H1 (cell line): ENCODE data around the gene GRIK2. TPM values are rescaled to one million over a fixed set of nuclear protein-coding genes. Genes with fewer than 3 reads are reported as not detected.

ENCODE experiments used
- CTCF ChIA-PET: fragments of 300-600 bp; sonication (Branson Sonifier 250); formaldehyde crosslinking; loops from one replicate; lab custom pipeline; 2021; ENCODE audit not compliant: partially characterized antibody; lab: Charles Lee
- POLR2A ChIA-PET: fragments of 300-600 bp; sonication (Branson Sonifier 250); formaldehyde crosslinking; loops from one replicate; lab custom pipeline; 2021; ENCODE audit warnings: inconsistent platforms; ENCODE audit not compliant: partially characterized antibody; lab: Charles Lee
- DNase-seq, 2 experiments: peaks; one replicate each; pipeline versions ENCODE4 v3.0.0 to v3.0.0-alpha.2; 2010 to 2022; ENCODE audit warnings: low spot score in 2 of 2, low read depth in 1 of 2, mixed read lengths in 1 of 2
- FAIRE-seq: peaks from 2 replicates; lab custom pipeline; 2011; peaks lifted over from hg19 to GRCh38; lab: Jason Lieb, UNC
- H2AFZ ChIP-seq: 2 replicates; pipeline ENCODE4 v1.8.1; 2012; ENCODE audit warnings: low read length, inconsistent platforms
- H2AK5ac ChIP-seq: 2 replicates; pipeline ENCODE4 v1.6.1; 2013; ENCODE audit warnings: low read depth, low read length
- H2BK120ac ChIP-seq: replicated peaks from 2 replicates; pipeline ENCODE3; 2013; ENCODE audit warnings: low read depth, low read length, inconsistent platforms
- H2BK12ac ChIP-seq: 2 replicates; pipeline ENCODE4 v1.6.1; 2013; ENCODE audit warnings: low read depth, low read length
- H2BK15ac ChIP-seq: 2 replicates; pipeline ENCODE4 v1.6.1; 2013; ENCODE audit warnings: low read length
- H2BK20ac ChIP-seq: 2 replicates; pipeline ENCODE4 v1.6.1; 2013; ENCODE audit warnings: low read length
- H2BK5ac ChIP-seq: 2 replicates; pipeline ENCODE4 v1.6.1; 2013; ENCODE audit warnings: low read depth, low read length
- H3K14ac ChIP-seq: 2 replicates; pipeline ENCODE4 v1.6.1; 2013; ENCODE audit warnings: inconsistent platforms; ENCODE audit not compliant: insufficient read length
- H3K18ac ChIP-seq: 2 replicates; pipeline ENCODE4 v1.6.1; 2013; ENCODE audit warnings: low read length; ENCODE audit errors: extremely low read depth
- H3K23ac ChIP-seq: 2 replicates; pipeline ENCODE4 v1.6.1; 2013; ENCODE audit warnings: inconsistent platforms; ENCODE audit not compliant: insufficient read length
- H3K23me2 ChIP-seq: 2 replicates; pipeline ENCODE4 v1.6.1; 2013; ENCODE audit warnings: low read depth, low read length
- H3K27ac ChIP-seq: 2 replicates; pipeline ENCODE4 v1.6.1; 2011; ENCODE audit warnings: low read depth, low read length, inconsistent platforms
- H3K27me3 ChIP-seq, 4 experiments: replicated peaks in 1 of 4; 1 replicate in 1 of 4; 2 replicates in 3 of 4; pipeline versions ENCODE4 v1.6.1 to v1.8.1; 2011 to 2013; ENCODE audit warnings: low read length in 3 of 4, mild to moderate bottlenecking in 3 of 4, inconsistent platforms in 2 of 4, mixed read lengths in 2 of 4, moderate library complexity in 1 of 4; ENCODE audit not compliant: control insufficient read depth in 3 of 4, insufficient read depth in 3 of 4; ENCODE audit errors: extremely low read depth in 1 of 4
- H3K36me3 ChIP-seq, 4 experiments: 2 replicates each; pipeline versions ENCODE4 v1.6.1 to v1.8.1; 2011 to 2013; ENCODE audit warnings: mild to moderate bottlenecking in 4 of 4, low read length in 3 of 4, moderate library complexity in 2 of 4, control low read depth in 1 of 4, inconsistent platforms in 1 of 4; ENCODE audit not compliant: insufficient read depth in 4 of 4, control insufficient read depth in 2 of 4
- H3K4ac ChIP-seq: replicated peaks from 2 replicates; pipeline ENCODE3; 2013; ENCODE audit warnings: low read length, low read depth, mixed read lengths, inconsistent platforms; ENCODE audit not compliant: insufficient read length
- H3K4me1 ChIP-seq, 4 experiments: replicated peaks in 1 of 4; 1 replicate in 1 of 4; 2 replicates in 3 of 4; pipeline versions ENCODE4 v1.6.1 to v1.8.1; 2011 to 2013; ENCODE audit warnings: low read length in 3 of 4, inconsistent platforms in 2 of 4, mixed read lengths in 1 of 4; ENCODE audit not compliant: insufficient read depth in 4 of 4, control insufficient read depth in 3 of 4
- H3K4me2 ChIP-seq, 2 experiments: 2 replicates each; pipeline versions ENCODE4 v1.6.1 to v1.8.1; 2011 to 2013; ENCODE audit warnings: low read depth in 2 of 2, low read length in 2 of 2, control low read depth in 1 of 2, inconsistent platforms in 1 of 2, mild to moderate bottlenecking in 1 of 2; ENCODE audit not compliant: insufficient read depth in 1 of 2
- H3K4me3 ChIP-seq, 4 experiments: fragments of 200-600, 300-600 bp in 1 of 4; sonication (generic), shearing (Covaris generic), sonication (Bioruptor Twin) in 1 of 4; 2 replicates each; pipeline versions ENCODE4 v1.5.1 to v1.8.1; 2011 to 2016; ENCODE audit warnings: low read length in 4 of 4, low read depth in 3 of 4, control low read depth in 2 of 4, inconsistent platforms in 2 of 4, mild to moderate bottlenecking in 2 of 4, mixed read lengths in 1 of 4, moderate library complexity in 1 of 4; ENCODE audit not compliant: insufficient read depth in 2 of 4; ENCODE audit errors: extremely low read depth in 1 of 4
- H3K56ac ChIP-seq: replicated peaks from 2 replicates; pipeline ENCODE3; 2013; ENCODE audit warnings: low read depth, mild to moderate bottlenecking, mixed read lengths, low read length, inconsistent platforms; ENCODE audit not compliant: insufficient read length
- H3K79me1 ChIP-seq: 2 replicates; pipeline ENCODE4 v1.6.1; 2013; ENCODE audit warnings: low read depth, low read length, control low read depth
- H3K79me2 ChIP-seq, 2 experiments: 2 replicates each; pipeline versions ENCODE4 v1.6.1 to v1.8.1; 2012 to 2013; ENCODE audit warnings: low read length in 2 of 2, mild to moderate bottlenecking in 2 of 2, inconsistent platforms in 1 of 2; ENCODE audit not compliant: insufficient read depth in 2 of 2, control insufficient read depth in 1 of 2
- H3K9ac ChIP-seq, 4 experiments: replicated peaks in 1 of 4; 1 replicate in 1 of 4; 2 replicates in 3 of 4; pipeline versions ENCODE4 v1.6.1 to v1.8.1; 2011 to 2013; ENCODE audit warnings: low read depth in 3 of 4, low read length in 3 of 4, control low read depth in 2 of 4, mild to moderate bottlenecking in 2 of 4, moderate library complexity in 2 of 4, inconsistent platforms in 1 of 4; ENCODE audit errors: extremely low read depth in 1 of 4
- H3K9me3 ChIP-seq, 2 experiments: 2 replicates each; pipeline versions ENCODE4 v1.6.1 to v1.8.1; 2012 to 2013; ENCODE audit warnings: mild to moderate bottlenecking in 2 of 2, moderate library complexity in 2 of 2, control low read depth in 1 of 2, inconsistent platforms in 1 of 2, low read depth in 1 of 2, low read length in 1 of 2, mixed read lengths in 1 of 2; ENCODE audit not compliant: insufficient read depth in 2 of 2
- H4K20me1 ChIP-seq, 2 experiments: replicated peaks in 1 of 2; 2 replicates each; pipeline versions ENCODE3 to v1.8.1; 2011 to 2013; ENCODE audit warnings: inconsistent platforms in 2 of 2, low read length in 2 of 2, mild to moderate bottlenecking in 1 of 2; ENCODE audit not compliant: insufficient read depth in 2 of 2, control insufficient read depth in 1 of 2
- H4K5ac ChIP-seq: 2 replicates; pipeline ENCODE4 v1.6.1; 2013; ENCODE audit warnings: low read length, low read depth, mixed read lengths, inconsistent platforms; ENCODE audit not compliant: insufficient read length
- H4K8ac ChIP-seq: 2 replicates; pipeline ENCODE4 v1.8.0; 2013; ENCODE audit warnings: mild to moderate bottlenecking, moderate library complexity, low read length, inconsistent platforms; ENCODE audit not compliant: insufficient read depth; ENCODE audit errors: extremely low read depth
- H4K91ac ChIP-seq: replicated peaks from 2 replicates; pipeline ENCODE3; 2013; ENCODE audit warnings: low read length, mixed read lengths, inconsistent platforms; ENCODE audit not compliant: insufficient read length
- EGR1 ChIP-seq: IDR thresholded peaks from 2 replicates; pipeline ENCODE4 v1.6.1; 2011; ENCODE audit warnings: low read depth, low read length, borderline replicate concordance
- EP300 ChIP-seq, 2 experiments: IDR thresholded peaks; 1 replicate in 1 of 2; 2 replicates in 1 of 2; pipeline ENCODE4 v1.6.1; 2011 to 2012; ENCODE audit warnings: low read depth in 2 of 2, low read length in 2 of 2, mild to moderate bottlenecking in 2 of 2, borderline replicate concordance in 1 of 2, inconsistent platforms in 1 of 2, moderate library complexity in 1 of 2
- EZH2 ChIP-seq: fragments of 200-600 bp; sonication (generic); IDR thresholded peaks from 2 replicates; pipeline ENCODE4 v1.7.1; 2012; ENCODE audit warnings: low read depth, mild to moderate bottlenecking, moderate library complexity, low read length, inconsistent platforms; ENCODE audit not compliant: severe bottlenecking
- HDAC2 ChIP-seq, 2 experiments: fragments of 300-600 bp in 1 of 2; sonication (generic) in 1 of 2; IDR thresholded peaks; 2 replicates each; pipeline ENCODE4 v1.6.1; 2011 to 2012; ENCODE audit warnings: low read depth in 2 of 2, low read length in 2 of 2, mild to moderate bottlenecking in 2 of 2, moderate library complexity in 2 of 2, borderline replicate concordance in 1 of 2, inconsistent platforms in 1 of 2
- KDM1A ChIP-seq: fragments of 200-600, 300-600 bp; sonication (generic); IDR thresholded peaks from 2 replicates; pipeline ENCODE4 v1.7.1; 2016; ENCODE audit warnings: mild to moderate bottlenecking, low read length, borderline replicate concordance
- NRF1 ChIP-seq: IDR thresholded peaks from 2 replicates; pipeline ENCODE4 v1.6.1; 2011; ENCODE audit warnings: mild to moderate bottlenecking, low read depth, low read length, improper control_type of control experiment
- POU5F1 ChIP-seq: IDR thresholded peaks from 2 replicates; pipeline ENCODE4 v1.6.1; 2011; ENCODE audit warnings: low read depth, mild to moderate bottlenecking, low read length, moderate library complexity
- RFX5 ChIP-seq: IDR thresholded peaks from 2 replicates; pipeline ENCODE4 v1.6.1; 2011; ENCODE audit warnings: low read depth, low read length, improper control_type of control experiment, borderline replicate concordance
- SIRT6 ChIP-seq: IDR thresholded peaks from one replicate; pipeline ENCODE4 v1.7.1; 2012; ENCODE audit warnings: low read length, inconsistent platforms
- SP1 ChIP-seq: IDR thresholded peaks from 2 replicates; pipeline ENCODE4 v1.6.1; 2011; ENCODE audit warnings: low read depth, low read length
- TAF7 ChIP-seq: optimal IDR thresholded peaks from 2 replicates; pipeline ENCODE3; 2011; ENCODE audit warnings: low read depth, mild to moderate bottlenecking, inconsistent platforms, low read length, moderate library complexity, borderline replicate concordance
- TEAD4 ChIP-seq: IDR thresholded peaks from 2 replicates; pipeline ENCODE4 v1.6.1; 2012; ENCODE audit warnings: low read depth, low read length, inconsistent platforms, mixed read lengths
- WGBS, 2 experiments: shearing (Covaris generic) in 1 of 2; methylation state at CpG; one replicate each; pipeline versions ENCODE4 v1.1.6 to v1.1.7; 2013 to 2015; ENCODE audit warnings: low lambda C conversion rate in 2 of 2, mixed read lengths in 2 of 2, inconsistent platforms in 1 of 2, low coverage in 1 of 2, missing lambda C conversion rate in 1 of 2; ENCODE audit not compliant: insufficient replicate concordance in 2 of 2, insufficient coverage in 1 of 2, insufficient read length in 1 of 2; ENCODE audit errors: extremely low coverage in 1 of 2, missing lambda C conversion rate in 1 of 2; 5-methylcytosine and 5-hydroxymethylcytosine counted together
- polyA plus RNA-seq, 7 experiments: library from polyadenylated mRNA; depleted of rRNA in 3 of 7; stranded (reverse) in 5 of 7; unstranded in 2 of 7; fragments of >200 nt in 5 of 7; fragments of 200-250 nt in 2 of 7; gene quantifications; 1 replicate in 5 of 7; 2 replicates in 1 of 7; 4 replicates in 1 of 7; pipeline versions ENCODE4 v1.2.1 to v1.2.3, GENCODE V29; 2011 to 2013; ENCODE audit warnings: missing spikeins in 2 of 7, mixed read lengths in 2 of 7
- total RNA-seq: library from RNA; stranded (reverse); fragmentation: NEBNext Ultra II Directional; extraction: Animal tissue kit (Norgen Biotek cat#: 25700); gene quantifications from 2 replicates; pipeline ENCODE4 v1.2.1, GENCODE V29; 2021

GRIK2 gene
- total and polyA plus RNA-seq, 2 of the 8 experiments (the other 6 are each of a cell fraction or from before 2014, with no cell fraction given), result 1.8 to 2.2 TPM

DNA sequence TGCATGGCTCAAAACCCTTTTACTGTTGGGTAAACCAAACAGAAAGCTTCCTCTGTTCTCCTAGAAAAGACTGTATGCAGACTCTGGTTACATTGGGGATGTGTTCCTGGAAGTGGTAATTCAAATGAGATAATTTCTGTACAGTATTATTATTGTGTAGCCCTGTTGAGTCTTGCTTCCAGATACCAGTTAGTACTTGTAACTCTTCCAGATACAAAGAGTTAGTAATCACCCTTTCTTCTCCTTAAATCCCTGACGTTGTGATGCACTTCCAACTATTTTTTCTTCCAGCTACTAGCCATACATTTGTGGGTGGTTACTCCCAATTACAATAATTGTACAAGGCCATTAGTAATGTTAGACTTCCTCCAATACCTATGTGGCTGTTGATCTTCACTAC, 42.3 kb upstream of the GRIK2 start:
- Histone ChIP-seq H2BK120ac (no peak overlapping the region), H3K56ac (no peak overlapping the region), H3K27ac (no peak overlapping the region), H3K4me2 (no peak overlapping the region), H2BK20ac (no peak overlapping the region), H3K4me1 (no peaks in the 10 kb centered on the region), H3K14ac (no peak overlapping the region), H3K79me1 (no peaks in the 10 kb centered on the region), H3K23me2 (no peaks in the 10 kb centered on the region), H3K9me3 (no peaks in the 10 kb centered on the region), H4K91ac (no peak overlapping the region), H4K20me1 (no peaks in the 10 kb centered on the region), H2AK5ac (no peak overlapping the region), H3K9ac (no peak overlapping the region), H3K23ac (no peak overlapping the region), H4K8ac (no peak overlapping the region), H3K36me3 (no peaks in the 10 kb centered on the region), H3K79me2 (no peaks in the 10 kb centered on the region), H2BK15ac (no peak overlapping the region), H4K5ac (no peak overlapping the region), H3K4ac (no peak overlapping the region), H2BK5ac (no peak overlapping the region), H3K27me3 (no peaks in the 10 kb centered on the region), H3K4me3 (no peak overlapping the region), H2AFZ (no peak overlapping the region), H3K18ac (no peak overlapping the region), H2BK12ac (no peak overlapping the region)
- DNase-seq (no peak), FAIRE-seq (no peak)
- ChIA-PET POLR2A (no interaction called here), CTCF (interaction anchor here (1.3 kb wide), 1 partner anchor 10 kb away, joined by 3 read pairs; no protein-coding TSS in a partner anchor)
- 83% methylated on average over 1 of the region's 1 CpG; no CpG with 5 or more reads in 1 of the 2 experiments for WGBS, 2 experiments
- TF ChIP-seq NRF1, result no peak
- no peak for TF ChIP-seq POU5F1
- TF ChIP-seq SP1, result no peak
- TF ChIP-seq TEAD4, result no peak
- TF ChIP-seq EP300 (IDR thresholded peaks at IDR 0.05; ENCODE audit: borderline replicate concordance in 1 of 2, low read depth in 2 of 2, low read length in 2 of 2), result no peak
- TF ChIP-seq TAF7, result no peak
- no peak for TF ChIP-seq EZH2
- no peak for TF ChIP-seq KDM1A
- no peak for TF ChIP-seq SIRT6
- TF ChIP-seq HDAC2 (IDR thresholded peaks at IDR 0.05; ENCODE audit: borderline replicate concordance in 1 of 2, low read depth in 2 of 2, low read length in 2 of 2), result no peak
- no peak for TF ChIP-seq RFX5
- TF ChIP-seq EGR1, result no peak
